H1 (cell line): ENCODE data around the gene NTMT1. TPM values are rescaled to one million over a fixed set of nuclear protein-coding genes. Genes with fewer than 3 reads are reported as not detected.

Source experiments
- CBX5 ChIP-seq: fragments of 300-800, 300-1000 bp; sonication (generic); IDR thresholded peaks from 2 replicates; pipeline ENCODE4 v1.7.1; 2016; ENCODE audit warnings: antibody characterized with exemption, low read length, low read depth
- CBX8 ChIP-seq: fragments of 300-800, 300-1000 bp; sonication (generic); IDR thresholded peaks from 2 replicates; pipeline ENCODE4 v1.7.1; 2016; ENCODE audit warnings: low read depth, low read length, borderline replicate concordance
- RAD21 ChIP-seq, 2 experiments: IDR thresholded peaks in 1 of 2; conservative IDR thresholded peaks in 1 of 2; 2 replicates each; pipeline ENCODE4 v1.6.1; 2011; ENCODE audit warnings: low read depth in 2 of 2, low read length in 2 of 2, improper control_type of control experiment in 1 of 2, inconsistent platforms in 1 of 2, mild to moderate bottlenecking in 1 of 2, moderate library complexity in 1 of 2
- RFX5 ChIP-seq: IDR thresholded peaks from 2 replicates; pipeline ENCODE4 v1.6.1; 2011; ENCODE audit warnings: low read depth, low read length, improper control_type of control experiment, borderline replicate concordance
- RXRA ChIP-seq: IDR thresholded peaks from 2 replicates; pipeline ENCODE4 v1.6.1; 2011; ENCODE audit warnings: low read depth, mild to moderate bottlenecking, low read length, moderate library complexity; ENCODE audit not compliant: insufficient read depth
- TEAD4 ChIP-seq: IDR thresholded peaks from 2 replicates; pipeline ENCODE4 v1.6.1; 2012; ENCODE audit warnings: low read depth, low read length, inconsistent platforms, mixed read lengths
- polyA plus RNA-seq, 7 experiments: library from polyadenylated mRNA; depleted of rRNA in 3 of 7; stranded (reverse) in 5 of 7; unstranded in 2 of 7; fragments of >200 nt in 5 of 7; fragments of 200-250 nt in 2 of 7; gene quantifications; 1 replicate in 5 of 7; 2 replicates in 1 of 7; 4 replicates in 1 of 7; pipeline versions ENCODE4 v1.2.1 to v1.2.3, GENCODE V29; 2011 to 2013; ENCODE audit warnings: missing spikeins in 2 of 7, mixed read lengths in 2 of 7
- total RNA-seq: library from RNA; stranded (reverse); fragmentation: NEBNext Ultra II Directional; extraction: Animal tissue kit (Norgen Biotek cat#: 25700); gene quantifications from 2 replicates; pipeline ENCODE4 v1.2.1, GENCODE V29; 2021

NTMT1 gene
- total and polyA plus RNA-seq, 2 of the 8 experiments (the other 6 are each of a cell fraction or from before 2014, with no cell fraction given), result 66.8 to 70.2 TPM

- TF ChIP-seq TEAD4 (no peak), RXRA (no peak), CBX5 (no peak), CBX8 (no peak), RAD21 (IDR thresholded peaks at IDR 0.05 in 1 of 2, conservative IDR thresholded peaks at IDR 0.05 in 1 of 2; ENCODE audit: low read depth in 2 of 2, low read length in 2 of 2) (no peak), RFX5 (no peak)
These were observed 6.5 kb downstream of the NTMT1 start (continued) for GRCh38 chr9:129632460-129632859.
